GM15510 (cell line): Measurements from ENCODE around the gene FARP1.

ENCODE experiments used
- POLR2A ChIP-seq: IDR thresholded peaks from 3 replicates; pipeline ENCODE4 v1.6.1; 2011; ENCODE audit warnings: borderline replicate concordance; ENCODE audit not compliant: insufficient read length; ENCODE audit errors: extremely low read depth

Gene FARP1

GRCh38 chr13:98439126-98439828 is 296.4 kb downstream of the FARP1 start:
- TF ChIP-seq POLR2A: no peak

- no peak for TF ChIP-seq POLR2A
These were observed 297.0 kb downstream of the FARP1 start for GRCh38 chr13:98439896-98440295.

- TF ChIP-seq POLR2A: no peak
These were observed 297.6 kb downstream of the FARP1 start for GRCh38 chr13:98440390-98441055.

- no peak for TF ChIP-seq POLR2A
These were observed 298.3 kb downstream of the FARP1 start for GRCh38 chr13:98441056-98441676.

GRCh38 chr13:98442391-98443230 is 299.7 kb downstream of the FARP1 start:
- TF ChIP-seq POLR2A: no peak

- no peak for TF ChIP-seq POLR2A
These were observed 300.4 kb downstream of the FARP1 start for GRCh38 chr13:98443329-98443728.

- no peak for TF ChIP-seq POLR2A
These were observed 301.0 kb downstream of the FARP1 start for GRCh38 chr13:98443800-98444325.

GRCh38 chr13:98444381-98444780 is 301.5 kb downstream of the FARP1 start:
- TF ChIP-seq POLR2A: no peak

- TF ChIP-seq POLR2A: no peak
These were observed 302.7 kb downstream of the FARP1 start for GRCh38 chr13:98445340-98446233.

GRCh38 chr13:98446234-98446621 is 303.3 kb downstream of the FARP1 start:
- no peak for TF ChIP-seq POLR2A

- TF ChIP-seq POLR2A: no peak
These were observed 304.2 kb downstream of the FARP1 start for GRCh38 chr13:98447130-98447529.

- TF ChIP-seq POLR2A: no peak
These were observed 305.2 kb downstream of the FARP1 start for GRCh38 chr13:98447881-98448641.

GRCh38 chr13:98448642-98448928 is 305.7 kb downstream of the FARP1 start:
- no peak for TF ChIP-seq POLR2A

GRCh38 chr13:98449273-98449672 is 306.4 kb downstream of the FARP1 start:
- TF ChIP-seq POLR2A: no peak

GRCh38 chr13:98450026-98450425 is 307.1 kb downstream of the FARP1 start:
- no peak for TF ChIP-seq POLR2A
